Measurements from ENCODE around the gene TTC6. TPM values are rescaled to one million over a fixed set of nuclear protein-coding genes. Genes with fewer than 3 reads are reported as not detected.

Gene TTC6, protein sequence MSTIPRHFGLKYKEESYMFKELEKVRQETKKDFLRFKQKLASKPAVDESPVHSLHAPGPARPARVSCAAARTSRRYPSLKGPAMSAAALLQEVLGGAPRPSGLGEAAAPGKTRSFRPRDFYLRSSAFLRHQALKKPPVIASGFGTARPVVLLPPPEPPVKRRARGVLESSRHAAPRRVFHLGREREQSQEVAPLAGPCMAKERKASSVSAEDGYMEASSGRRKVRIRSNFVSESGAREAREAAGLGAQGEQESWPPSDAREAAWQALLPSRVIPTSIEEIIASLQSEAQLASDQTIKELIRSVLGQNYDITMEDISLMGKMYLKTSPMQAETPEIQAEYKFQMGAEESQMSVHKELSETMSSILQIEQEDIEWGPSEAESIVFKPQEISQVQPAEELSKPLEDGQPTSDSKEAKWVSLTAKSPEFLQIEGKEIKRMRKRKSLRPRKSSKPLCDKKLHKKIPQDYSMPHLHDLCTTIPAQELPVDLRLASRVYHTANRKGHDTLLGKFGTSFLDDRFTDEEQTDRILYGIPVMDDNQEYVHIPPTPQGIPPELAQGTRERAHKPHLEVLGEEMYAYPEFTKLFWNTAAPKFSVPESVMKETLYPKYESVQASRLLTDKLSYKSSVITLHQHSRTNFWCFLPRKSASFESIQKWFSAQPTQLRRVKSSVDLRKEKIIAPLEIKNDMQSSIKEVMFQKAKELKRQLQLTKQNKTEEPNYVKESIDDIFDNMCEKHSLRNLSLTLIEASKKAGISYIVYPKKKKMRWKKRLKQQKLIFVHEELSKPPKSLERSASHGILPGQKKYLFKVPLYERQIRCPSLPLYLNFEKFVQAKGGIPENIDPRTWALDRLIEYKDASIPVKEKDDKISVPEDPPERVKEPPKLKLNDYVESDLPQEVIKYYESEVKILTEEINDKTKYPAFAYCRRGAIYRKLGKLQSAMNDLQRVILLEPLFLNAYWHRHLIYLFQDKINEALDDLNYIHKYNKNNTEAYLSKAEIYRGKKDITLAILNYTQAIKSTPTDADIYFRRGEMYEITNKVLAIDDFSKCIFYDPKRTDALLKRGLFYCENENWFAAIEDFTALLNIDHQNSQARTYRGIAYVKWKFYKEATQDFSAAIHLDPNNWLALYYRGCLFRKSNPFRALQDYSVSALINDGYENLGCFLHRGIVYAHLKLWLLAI (N-terminal part only)
- total RNA-seq = not detected

GRCh38 chr14:37594971-37595808, at the start of gene TTC6, which contains the start of gene FOXA1:
TSS of gene TTC6 (plus strand) at chr14:37595629. CDS start at chr14:37622065, 26,436 bp downstream.
TSS of gene FOXA1 (minus strand) at chr14:37595249. CDS start at chr14:37594972, 277 bp downstream.

Other genes with a start within 250 kb of the TTC6 start
- gene FOXA1, start 380 bp upstream of the TTC6 start, total RNA-seq = not detected